ENCODE data around the gene TRIM61. TPM values are rescaled to one million over a fixed set of nuclear protein-coding genes. Genes with fewer than 3 reads are reported as not detected.
"Not testable (repeated sequence)": the region's sequence is repeated elsewhere in the genome, so short reads cannot be mapped to it uniquely, and the experiment has no call there.

TRIM61 gene
- total and polyA plus RNA-seq, 9 of the 15 experiments (the other 6 are each of a cell fraction or from before 2014, with no cell fraction given): 0.07 to 0.92 (median 0.42) TPM

DNA sequence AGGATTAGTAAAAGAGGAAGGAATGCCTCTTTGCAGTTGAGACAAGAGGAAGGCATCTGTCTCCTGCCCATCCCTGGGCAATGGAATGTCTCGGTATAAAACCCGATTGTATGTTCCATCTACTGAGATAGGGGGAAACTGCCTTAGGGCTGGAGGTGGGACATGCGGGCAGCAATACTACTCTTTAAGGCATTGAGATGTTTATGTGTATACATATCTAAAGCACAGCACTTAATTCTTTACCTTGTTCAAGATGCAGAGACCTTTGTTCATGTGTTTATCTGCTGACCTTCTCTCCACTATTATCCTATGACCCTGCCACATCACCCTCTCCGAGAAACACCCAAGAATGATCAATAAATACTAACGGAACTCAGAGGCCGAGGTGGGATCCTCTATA is 18.7 kb upstream of the TRIM61 start:
- POLR2A ChIA-PET; H3K9me3 ChIP-seq (replicated peaks; ENCODE audit: control insufficient read depth, insufficient read depth, low read depth, low read length); FAIRE-seq; H3K9ac ChIP-seq (ENCODE audit: insufficient read depth in 1 of 2, low read depth in 2 of 2, low read length in 2 of 2); BruUV-seq (replicated peaks); in situ Hi-C loops (cut with MboI); DNase-seq (ENCODE audit: extremely low read depth in 1 of 4, low spot score in 3 of 4); H3K4me2 ChIP-seq (ENCODE audit: insufficient read depth, low read length); CTCF ChIA-PET (ENCODE audit: low intra/inter-chr PET ratio); H3K36me3 ChIP-seq (ENCODE audit: control insufficient read depth, insufficient read depth, low read length); H3K79me2 ChIP-seq (ENCODE audit: control insufficient read depth, insufficient read depth, low read length); H4K20me1 ChIP-seq (replicated peaks; ENCODE audit: control insufficient read depth, insufficient read depth, low read length); H3K9me1 ChIP-seq (ENCODE audit: control insufficient read depth, insufficient read depth, low read length); ATAC-seq; H3K4me3 ChIP-seq; H3K27ac ChIP-seq (ENCODE audit: extremely low read depth, low read depth, low read length); H3K4me1 ChIP-seq (replicated peaks in 1 of 2; ENCODE audit: control insufficient read depth in 2 of 2, insufficient read depth in 2 of 2, low read length in 2 of 2); H2AFZ ChIP-seq (ENCODE audit: low read depth, low read length): not testable (repeated sequence)
- intact Hi-C loops (cut with micrococcal nuclease): loop anchor here (2.0 to 5.0 kb wide), 3 partner anchors 59 to 1439 kb away; no protein-coding TSS in a partner anchor
- 2% methylated on average over 4 of the region's 6 CpGs for WGBS (ENCODE audit: insufficient coverage, low coverage, missing lambda C conversion rate)
- H3K27me3 ChIP-seq (ENCODE audit: control insufficient read depth in 2 of 2, insufficient read depth in 2 of 2, low read length in 2 of 2): peaks cover 7 to 22% of the 10 kb centered on the region in 2 experiments; a peak in 3 of 5 replicates

DNA sequence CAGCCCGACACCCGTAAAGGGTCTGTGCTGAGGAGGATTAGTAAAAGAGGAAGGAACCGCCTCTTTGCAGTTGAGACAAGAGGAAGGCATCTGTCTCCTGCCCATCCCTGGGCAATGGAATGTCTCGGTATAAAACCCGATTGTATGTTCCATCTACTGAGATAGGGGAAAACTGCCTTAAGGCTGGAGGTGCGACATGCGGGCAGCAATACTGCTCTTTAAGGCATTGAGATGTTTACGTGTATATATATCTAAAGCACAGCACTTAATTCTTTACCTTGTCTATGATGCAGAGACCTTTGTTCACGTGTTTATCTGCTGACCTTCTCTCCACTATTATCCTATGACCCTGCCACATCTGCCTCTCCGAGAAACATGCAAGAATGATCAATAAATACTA is 13.3 kb upstream of the TRIM61 start:
- H3K4me3 ChIP-seq; FAIRE-seq; CTCF ChIA-PET (ENCODE audit: low intra/inter-chr PET ratio); H4K20me1 ChIP-seq (replicated peaks; ENCODE audit: control insufficient read depth, insufficient read depth, low read length); H3K9ac ChIP-seq (ENCODE audit: insufficient read depth in 1 of 2, low read depth in 2 of 2, low read length in 2 of 2); H2AFZ ChIP-seq (ENCODE audit: low read depth, low read length); H3K4me2 ChIP-seq (ENCODE audit: insufficient read depth, low read length); H3K27ac ChIP-seq (ENCODE audit: extremely low read depth, low read depth, low read length); intact Hi-C loops (cut with micrococcal nuclease); H3K4me1 ChIP-seq (replicated peaks in 1 of 2; ENCODE audit: control insufficient read depth in 2 of 2, insufficient read depth in 2 of 2, low read length in 2 of 2); ATAC-seq; in situ Hi-C loops (cut with MboI); DNase-seq (ENCODE audit: extremely low read depth in 1 of 4, low spot score in 3 of 4); POLR2A ChIA-PET; BruUV-seq (replicated peaks); H3K79me2 ChIP-seq (ENCODE audit: control insufficient read depth, insufficient read depth, low read length); H3K9me1 ChIP-seq (ENCODE audit: control insufficient read depth, insufficient read depth, low read length); H3K36me3 ChIP-seq (ENCODE audit: control insufficient read depth, insufficient read depth, low read length); H3K9me3 ChIP-seq (replicated peaks; ENCODE audit: control insufficient read depth, insufficient read depth, low read depth, low read length): not testable (repeated sequence)
- 0% methylated on average over 9 of the region's 10 CpGs for WGBS (ENCODE audit: insufficient coverage, low coverage, missing lambda C conversion rate)
- peaks cover 13 to 31% of the 10 kb centered on the region in 2 experiments; a peak in 3 of 5 replicates for H3K27me3 ChIP-seq (ENCODE audit: control insufficient read depth in 2 of 2, insufficient read depth in 2 of 2, low read length in 2 of 2)

Data from K562 (cell line).